GM18505 (cell line): ENCODE measurements around the gene FUT3.
"Not testable (repeated sequence)": the region's sequence is repeated elsewhere in the genome, so short reads cannot be mapped to it uniquely, and the experiment has no call there.

Experiments
- ATAC-seq: cut with Tn5 transposase; IDR thresholded peaks from one replicate; pipeline ENCODE4 v1.9.1; 2021; ENCODE audit not compliant: unreplicated experiment
- POLR2A ChIP-seq: IDR thresholded peaks from 4 replicates; pipeline ENCODE4 v1.6.1; 2011; ENCODE audit warnings: borderline replicate concordance; ENCODE audit not compliant: insufficient read depth, insufficient read length; ENCODE audit errors: extremely low read depth

FUT3 gene

GRCh38 chr19:5891938-5892771 is 40.9 kb upstream of the FUT3 start:
- no peak for ATAC-seq
- TF ChIP-seq POLR2A, result peak; percentile 6

DNA sequence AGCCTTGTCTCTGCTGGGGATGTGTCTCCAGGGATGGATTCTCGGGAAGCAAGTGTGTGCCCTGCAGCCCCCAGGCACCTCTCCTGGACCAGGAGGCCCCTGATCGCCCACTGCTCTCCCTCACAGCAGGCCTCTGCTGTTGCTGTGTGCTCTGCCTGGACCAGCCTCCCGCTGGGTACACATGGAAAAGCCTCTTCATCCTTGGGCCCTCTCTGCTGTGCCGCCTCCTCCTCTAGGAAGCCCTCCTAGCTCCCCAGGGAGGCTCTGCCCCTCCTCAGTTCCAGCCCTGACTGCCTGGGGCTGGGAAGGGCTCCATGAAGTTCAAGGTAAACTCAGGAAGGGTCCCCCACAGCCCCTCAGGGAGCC is 40.3 kb upstream of the FUT3 start:
- no peak for ATAC-seq

DNA sequence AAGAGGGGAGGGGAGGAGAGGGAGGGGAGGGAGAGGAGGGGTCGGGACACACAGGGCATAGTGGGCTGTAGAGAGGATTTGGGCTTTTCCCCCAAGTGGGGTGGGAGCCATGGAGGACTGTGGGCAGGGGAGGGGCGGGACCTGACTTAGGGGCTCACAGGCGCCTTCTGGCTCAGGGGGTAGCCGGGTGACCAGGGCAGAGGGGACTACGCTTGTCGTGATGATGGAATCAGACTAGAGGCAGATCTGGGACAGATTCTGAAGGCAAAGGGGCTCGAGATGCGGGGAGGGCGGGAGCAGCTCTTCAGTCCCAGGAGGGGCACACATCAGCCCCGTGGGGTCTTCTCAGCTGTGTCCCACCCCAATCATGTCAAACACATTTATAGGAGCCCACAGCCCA is 38.9 kb upstream of the FUT3 start:
- ATAC-seq, result no peak
- no peak for TF ChIP-seq POLR2A

More for the DNA sequence above, 40.3 kb upstream of the FUT3 start:
- TF ChIP-seq POLR2A, result no peak

- no peak for ATAC-seq
- TF ChIP-seq POLR2A, result no peak
These were observed 38.2 kb upstream of the FUT3 start for GRCh38 chr19:5889288-5889971.

DNA sequence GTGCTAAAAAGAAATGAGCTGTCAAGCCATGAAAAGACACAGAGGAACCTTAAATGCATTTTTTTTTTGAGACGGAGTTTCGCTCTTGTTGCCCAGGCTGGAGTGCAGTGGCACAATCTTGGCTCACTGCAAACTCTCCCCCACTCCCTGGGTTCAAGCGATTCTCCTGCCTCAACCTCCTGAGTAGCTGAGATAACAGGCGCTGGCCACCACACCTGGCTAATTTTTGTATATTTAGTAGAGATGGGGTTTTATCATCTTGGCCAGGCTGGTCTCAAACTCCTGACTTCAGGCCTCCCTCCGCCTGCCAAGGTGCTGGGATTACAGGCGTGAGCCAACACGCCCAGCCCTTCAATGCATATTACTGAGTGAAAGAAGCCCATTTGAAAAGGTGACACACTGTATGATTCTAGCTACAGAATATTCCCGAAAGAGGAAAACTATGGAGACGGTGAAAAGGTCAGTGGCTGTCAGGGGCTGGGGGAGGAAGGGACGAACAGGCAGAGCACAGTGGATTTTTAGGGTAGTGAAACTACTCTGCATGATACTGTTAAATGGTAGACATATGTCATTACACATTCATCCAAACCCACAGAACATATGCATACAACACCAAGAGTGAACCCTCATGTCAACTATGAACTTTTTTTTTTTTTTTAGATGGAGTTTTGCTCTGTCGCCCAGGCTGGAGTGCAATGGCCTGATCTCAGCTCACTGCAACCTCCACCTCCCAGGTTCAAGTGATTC is 33.0 kb upstream of the FUT3 start:
- not testable (repeated sequence) for ATAC-seq

DNA sequence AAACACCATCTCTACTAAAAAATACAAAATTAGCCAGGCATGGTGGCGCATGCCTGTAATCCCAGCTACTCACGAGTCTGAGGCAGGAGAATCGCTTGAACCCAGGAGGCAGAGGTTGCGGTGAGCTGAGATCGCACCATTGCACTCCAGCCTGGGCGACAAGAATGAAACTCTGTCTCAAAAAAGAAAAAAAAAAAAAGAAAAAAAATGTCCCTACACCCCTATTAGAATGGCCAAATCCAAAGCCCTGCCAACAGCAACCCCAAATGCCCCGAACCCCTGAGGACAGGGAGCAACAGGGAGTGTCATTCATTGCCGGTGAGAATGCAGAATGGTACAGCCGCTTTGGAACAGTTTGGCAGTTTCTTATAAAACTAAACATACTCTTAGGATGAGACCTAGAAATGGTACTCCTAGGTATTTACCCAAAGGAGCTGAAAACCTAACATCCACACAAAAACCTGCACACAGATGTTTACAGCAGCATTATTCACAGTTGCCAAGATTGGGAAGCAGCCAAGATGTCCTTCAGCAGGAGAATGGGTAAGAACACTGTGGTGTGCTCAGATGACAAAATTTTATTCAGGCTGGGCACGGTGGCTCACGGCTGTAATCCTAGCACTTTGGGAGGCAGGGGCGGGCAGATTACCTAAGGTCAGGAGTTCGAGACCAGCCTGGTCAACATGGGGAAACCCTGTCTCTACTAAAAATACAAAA is 32.1 kb upstream of the FUT3 start:
- ATAC-seq, result not testable (repeated sequence)

DNA sequence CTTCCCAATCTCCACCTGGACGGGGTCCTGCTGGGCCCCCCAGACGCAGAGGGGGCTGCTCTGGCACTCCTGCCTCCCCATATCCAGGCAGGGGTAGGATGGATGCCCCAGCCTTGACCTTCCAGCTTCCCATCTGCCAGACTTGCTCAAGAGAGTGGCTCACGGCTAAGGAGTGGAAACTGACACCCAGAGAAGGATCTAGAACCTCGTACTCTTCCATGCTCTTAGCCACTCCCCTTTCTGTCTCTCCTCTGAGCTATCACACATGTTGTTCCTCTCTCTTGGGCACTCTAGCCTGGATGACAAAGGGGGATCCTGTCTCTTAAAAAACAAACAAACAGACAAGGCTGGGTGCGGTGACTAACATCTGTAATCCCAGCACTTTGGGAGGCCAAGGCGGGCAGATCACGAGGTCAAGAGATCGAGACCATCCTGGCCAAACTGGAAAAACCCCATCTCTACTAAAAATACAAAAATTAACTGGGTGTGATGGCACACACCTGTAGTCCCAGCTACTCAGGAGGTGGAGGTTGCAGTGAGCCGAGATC is 31.2 kb upstream of the FUT3 start:
- no peak for ATAC-seq
- no peak for TF ChIP-seq POLR2A

DNA sequence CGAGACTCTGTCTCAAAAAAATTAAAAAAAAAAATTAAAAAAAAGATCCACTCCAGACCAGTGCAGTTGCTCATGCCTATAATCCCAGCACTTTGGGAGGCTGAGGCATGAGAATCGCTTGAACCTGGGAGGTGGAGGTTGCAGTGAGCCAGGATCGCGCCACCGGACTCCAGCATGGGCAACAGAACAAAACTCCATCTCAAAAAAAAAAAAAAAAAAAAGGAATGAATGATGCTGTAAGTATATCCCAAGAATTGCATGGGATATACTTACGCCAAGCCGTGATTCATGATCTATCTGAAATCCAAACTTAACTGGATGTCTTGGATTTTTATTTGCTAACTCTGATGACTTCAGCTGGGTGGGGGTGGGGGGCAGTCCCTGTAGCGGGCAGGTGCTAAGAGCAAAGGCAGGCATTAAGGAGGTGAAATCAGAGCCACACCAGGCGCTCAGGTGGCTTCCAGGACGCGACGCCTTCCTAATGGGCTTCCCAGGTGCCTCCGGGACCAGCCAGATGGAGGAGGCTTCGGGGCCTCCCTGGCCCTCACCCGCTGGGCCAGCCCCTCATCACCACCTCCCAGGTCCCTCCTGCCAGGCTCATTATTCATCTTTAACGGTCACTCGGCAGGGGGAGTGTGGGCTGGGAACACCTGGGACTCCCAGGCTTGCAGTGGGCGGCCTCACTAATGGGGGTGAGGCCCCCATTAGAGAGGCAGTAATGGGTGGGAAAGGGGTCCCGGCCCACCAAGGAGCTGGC is 30.5 kb upstream of the FUT3 start:
- TF ChIP-seq POLR2A, result no peak
- no peak for ATAC-seq

DNA sequence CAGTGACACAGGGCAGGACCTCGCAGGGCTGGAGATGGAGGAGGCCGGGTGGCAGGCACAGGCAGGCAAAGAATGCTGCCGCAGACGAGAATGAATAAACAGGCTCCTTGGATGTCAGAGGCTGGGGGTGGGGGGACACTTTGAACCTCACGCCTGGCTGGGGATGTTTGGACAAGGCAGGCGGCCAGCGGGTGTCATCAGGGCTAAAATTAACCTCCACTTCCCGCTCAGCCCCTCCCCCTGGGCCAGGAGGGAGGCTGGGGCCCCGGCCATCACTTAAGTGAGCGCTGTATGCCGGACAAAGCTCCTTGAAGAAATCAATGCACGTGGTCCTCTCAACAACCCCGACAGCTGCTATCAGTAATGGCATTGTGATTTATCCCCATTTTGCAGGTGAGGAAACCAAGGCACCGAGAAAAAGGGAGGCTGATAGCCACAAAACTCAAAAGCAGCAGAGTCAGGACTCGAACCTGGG is 29.4 kb upstream of the FUT3 start:
- TF ChIP-seq POLR2A, result no peak
- no peak for ATAC-seq

DNA sequence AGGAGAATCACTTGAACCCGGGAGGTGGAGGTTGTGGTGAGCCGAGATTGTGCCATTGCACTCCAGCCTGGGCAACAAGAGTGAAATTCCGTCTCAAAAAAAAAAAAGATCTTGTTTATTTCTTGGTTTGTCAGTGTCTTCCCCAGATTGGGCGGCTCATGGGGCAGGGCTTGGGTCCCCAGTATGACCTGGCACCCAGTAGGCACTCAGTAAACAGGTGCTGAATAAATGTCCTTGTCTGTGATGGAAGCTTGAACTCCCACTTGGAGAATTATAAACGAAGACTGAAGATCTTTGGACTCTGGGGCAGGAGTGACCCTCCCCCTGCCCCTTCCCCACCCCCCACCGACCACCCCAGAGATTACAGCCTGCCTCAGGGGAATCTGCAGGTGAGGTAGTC is 28.9 kb upstream of the FUT3 start:
- no peak for TF ChIP-seq POLR2A
- ATAC-seq, result no peak

- ATAC-seq, result no peak
- no peak for TF ChIP-seq POLR2A
These were observed 26.6 kb upstream of the FUT3 start for GRCh38 chr19:5877882-5878281.

DNA sequence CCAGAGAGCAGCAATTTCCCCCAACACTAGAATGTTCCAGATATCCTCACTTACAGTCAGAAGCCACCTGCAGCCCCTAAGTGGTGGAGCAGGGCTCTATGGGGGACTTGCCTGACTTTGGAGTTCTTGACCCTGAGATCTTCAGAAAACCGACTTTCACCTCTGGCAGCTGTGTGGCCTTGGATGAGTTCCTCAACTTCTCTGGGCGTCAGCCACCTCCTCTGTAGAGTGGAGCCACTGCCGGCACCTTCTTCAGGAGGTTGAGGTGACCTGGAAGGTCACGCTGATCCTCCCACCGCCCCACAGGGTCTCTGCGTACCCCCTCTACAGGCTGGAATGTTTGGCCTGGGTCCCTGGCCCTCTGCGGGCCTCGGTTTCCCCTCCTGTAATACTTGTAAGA is 26.2 kb upstream of the FUT3 start:
- TF ChIP-seq POLR2A, result no peak
- ATAC-seq, result no peak

DNA sequence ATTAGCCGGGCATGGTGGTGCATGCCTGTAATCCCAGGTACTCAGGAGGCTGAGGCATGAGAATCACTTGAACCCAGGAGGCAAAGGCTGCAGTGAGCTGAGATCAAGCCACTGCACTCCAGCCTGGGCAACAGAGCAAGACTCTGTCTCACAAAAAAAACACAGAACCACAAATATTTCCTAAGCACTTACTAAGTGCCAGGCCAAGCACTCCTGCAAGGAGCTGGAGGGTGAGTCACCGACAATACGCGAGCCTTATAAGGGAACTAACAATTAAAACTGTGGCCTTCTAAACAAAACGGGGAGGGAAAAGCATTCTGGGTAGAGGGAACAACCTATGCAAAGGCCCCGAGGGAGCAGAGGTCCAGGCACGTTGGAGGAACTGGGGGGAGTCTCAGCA is 23.2 kb upstream of the FUT3 start:
- ATAC-seq, result not testable (repeated sequence)
